D721Med (cell line): ENCODE measurements around the gene GFM2.
"Not testable (repeated sequence)": the region's sequence is repeated elsewhere in the genome, so short reads cannot be mapped to it uniquely, and the experiment has no call there.

Experiments
- DNase-seq: peaks from one replicate; pipeline ENCODE4 v3.0.0; 2011; ENCODE audit warnings: low spot score; ENCODE audit not compliant: insufficient read length
- FAIRE-seq: peaks from 2 replicates; lab custom pipeline; 2011; peaks lifted over from hg19 to GRCh38; lab: Jason Lieb, UNC
- TF ChIP-seq, protein P1 (sequence below): IDR thresholded peaks from 2 replicates; pipeline ENCODE4 v1.5.1; 2012; ENCODE audit warnings: mild to moderate bottlenecking, control low read depth; ENCODE audit not compliant: insufficient read depth; ENCODE audit errors: missing control alignments

The GFM2 gene

GRCh38 chr5:74765201-74765600, 1.7 kb downstream of the GFM2 start:
- FAIRE-seq = no peak
- no peak for DNase-seq
- TF ChIP-seq, protein P1, sequence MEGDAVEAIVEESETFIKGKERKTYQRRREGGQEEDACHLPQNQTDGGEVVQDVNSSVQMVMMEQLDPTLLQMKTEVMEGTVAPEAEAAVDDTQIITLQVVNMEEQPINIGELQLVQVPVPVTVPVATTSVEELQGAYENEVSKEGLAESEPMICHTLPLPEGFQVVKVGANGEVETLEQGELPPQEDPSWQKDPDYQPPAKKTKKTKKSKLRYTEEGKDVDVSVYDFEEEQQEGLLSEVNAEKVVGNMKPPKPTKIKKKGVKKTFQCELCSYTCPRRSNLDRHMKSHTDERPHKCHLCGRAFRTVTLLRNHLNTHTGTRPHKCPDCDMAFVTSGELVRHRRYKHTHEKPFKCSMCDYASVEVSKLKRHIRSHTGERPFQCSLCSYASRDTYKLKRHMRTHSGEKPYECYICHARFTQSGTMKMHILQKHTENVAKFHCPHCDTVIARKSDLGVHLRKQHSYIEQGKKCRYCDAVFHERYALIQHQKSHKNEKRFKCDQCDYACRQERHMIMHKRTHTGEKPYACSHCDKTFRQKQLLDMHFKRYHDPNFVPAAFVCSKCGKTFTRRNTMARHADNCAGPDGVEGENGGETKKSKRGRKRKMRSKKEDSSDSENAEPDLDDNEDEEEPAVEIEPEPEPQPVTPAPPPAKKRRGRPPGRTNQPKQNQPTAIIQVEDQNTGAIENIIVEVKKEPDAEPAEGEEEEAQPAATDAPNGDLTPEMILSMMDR = no peak

DNA sequence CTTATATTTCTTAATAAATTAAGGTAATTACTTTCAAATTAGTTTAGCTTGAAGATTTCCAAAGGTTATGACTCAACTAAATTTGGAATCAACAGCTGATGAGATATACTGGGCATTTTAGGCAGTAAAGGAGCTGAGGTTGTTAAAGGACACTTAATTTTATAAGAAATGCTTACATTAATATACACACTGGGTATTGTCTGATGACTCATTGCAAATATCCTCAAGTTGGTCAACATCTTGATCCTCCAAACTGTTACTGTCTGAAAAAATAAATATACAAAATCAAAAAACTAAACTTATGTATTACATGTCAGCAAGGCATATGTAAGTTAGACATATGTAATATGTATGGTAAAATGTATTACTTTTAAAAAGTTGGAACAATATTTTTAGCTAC, 3.4 kb downstream of the GFM2 start:
- DNase-seq = no peak
- TF ChIP-seq, protein P1 = no peak
- FAIRE-seq = no peak

DNA sequence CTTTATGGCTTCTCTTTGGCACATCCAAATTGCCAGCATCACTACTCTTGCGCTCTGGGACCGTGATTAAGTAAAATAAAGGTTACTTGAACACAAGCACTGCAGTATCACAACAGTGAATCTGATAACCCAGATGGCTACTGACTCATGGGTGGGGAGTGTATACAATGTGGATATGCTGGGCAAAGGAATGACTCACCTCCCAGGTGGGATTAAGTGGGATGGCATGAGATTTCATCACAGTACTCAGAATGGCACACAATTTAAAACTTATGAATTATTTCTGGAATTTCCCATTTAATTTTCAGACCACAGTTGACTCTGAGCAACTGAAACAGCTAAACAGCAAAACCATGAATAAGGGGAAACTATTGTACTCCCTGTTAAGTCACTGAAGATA, 4.3 kb downstream of the GFM2 start:
- FAIRE-seq (no peak), DNase-seq (no peak)
- TF ChIP-seq, protein P1 = no peak

DNA sequence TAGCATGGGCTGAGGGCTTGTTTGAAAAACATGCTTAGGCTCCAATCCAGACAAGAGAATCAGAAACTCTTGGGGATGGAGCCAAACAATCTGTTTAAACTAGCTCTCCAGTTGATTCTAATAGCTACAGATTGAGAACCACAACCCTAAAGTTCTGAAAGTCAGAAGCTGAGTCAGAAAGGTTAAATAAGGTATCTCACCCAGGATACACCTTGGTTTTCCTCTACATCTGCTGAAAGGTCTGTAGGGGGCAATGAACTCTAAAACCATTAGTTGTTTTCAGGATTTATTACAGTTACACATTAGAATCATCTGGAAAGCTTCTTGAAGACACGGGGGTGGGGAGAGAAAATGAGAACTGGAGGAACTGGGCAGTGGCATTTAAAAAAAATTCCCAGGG, 5.7 kb downstream of the GFM2 start:
- TF ChIP-seq, protein P1 = no peak
- no peak for DNase-seq
- FAIRE-seq = no peak

- FAIRE-seq = not testable (repeated sequence)
Measured at GRCh38 chr5:74748742-74749141, 18.2 kb downstream of the GFM2 start.

GRCh38 chr5:74738406-74738805, 28.5 kb downstream of the GFM2 start:
- DNase-seq = no peak
- no peak for FAIRE-seq
- TF ChIP-seq, protein P1 = no peak

More at GRCh38 chr5:74748742-74749141, 18.2 kb downstream of the GFM2 start:
- DNase-seq = not testable (repeated sequence)

- no peak for DNase-seq
- TF ChIP-seq, protein P1 = no peak
- no peak for FAIRE-seq
Measured at GRCh38 chr5:74736759-74737158, 30.2 kb downstream of the GFM2 start.

DNA sequence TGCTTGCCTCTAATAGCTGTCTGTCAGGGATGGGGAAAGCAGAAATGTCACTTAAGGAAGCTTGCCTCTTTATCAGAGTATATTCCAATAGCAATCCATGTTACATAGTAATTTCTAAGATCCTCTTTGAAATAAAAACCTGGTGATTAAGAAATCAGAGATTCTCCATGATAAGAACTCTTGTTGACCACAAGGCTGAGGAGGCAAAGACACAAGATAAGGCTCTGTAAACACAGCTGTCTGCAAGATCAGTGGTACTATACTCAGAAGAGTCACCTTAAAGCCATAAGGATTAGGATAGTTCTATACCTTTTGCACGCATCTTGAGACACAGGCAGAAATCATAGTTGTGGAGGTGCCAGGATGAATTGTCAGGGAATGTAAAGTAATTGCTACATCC, 41.6 kb downstream of the GFM2 start:
- no peak for FAIRE-seq
- DNase-seq = no peak
- TF ChIP-seq, protein P1 = no peak
